Measurements from ENCODE around the gene RNF187.

RNF187 gene

GRCh38 chr1:228488125-228488817, 1.1 kb downstream of the RNF187 start:
- Mint-ChIP-seq H3K36me3 (ENCODE audit: low read depth) (peaks cover 64% of the 10 kb centered on the region), H3K9me3 (no peaks in the 10 kb centered on the region), H3K27ac (peak overlapping the region; percentile 100), H3K27me3 (peaks cover 3% of the 10 kb centered on the region), H3K4me1 (ENCODE audit: low read depth) (peaks cover 41% of the 10 kb centered on the region), H3K4me3 (peak overlapping the region; percentile 88)
- intact Hi-C loops (cut with micrococcal nuclease): loop anchor here (5.0 to 10.0 kb wide), 4 partner anchors 321 to 701 kb away; partner anchors contain the start of genes C1orf35, IBA57 and MRPL55

GRCh38 chr1:228488818-228489674, 1.9 kb downstream of the RNF187 start:
- Mint-ChIP-seq H3K36me3 (ENCODE audit: low read depth) (peaks cover 72% of the 10 kb centered on the region), H3K4me3 (peak overlapping the region; percentile 88), H3K27me3 (peaks cover 2% of the 10 kb centered on the region), H3K4me1 (ENCODE audit: low read depth) (peaks cover 38% of the 10 kb centered on the region), H3K27ac (peak overlapping the region; percentile 100), H3K9me3 (no peaks in the 10 kb centered on the region)
- intact Hi-C loops (cut with micrococcal nuclease): loop anchor here (5.0 to 10.0 kb wide), 4 partner anchors 322 to 702 kb away; partner anchors contain the start of genes C1orf35, IBA57 and MRPL55

- Mint-ChIP-seq H3K4me1 (ENCODE audit: low read depth) (peaks cover 36% of the 10 kb centered on the region), H3K36me3 (ENCODE audit: low read depth) (peaks cover 85% of the 10 kb centered on the region), H3K27ac (no peak overlapping the region), H3K27me3 (no peaks in the 10 kb centered on the region), H3K9me3 (no peaks in the 10 kb centered on the region), H3K4me3 (no peak overlapping the region)
- intact Hi-C loops (cut with micrococcal nuclease): no loop called here
Observed at GRCh38 chr1:228490120-228491078, 3.2 kb downstream of the RNF187 start.

- Mint-ChIP-seq H3K27ac (no peak overlapping the region), H3K4me3 (no peak overlapping the region), H3K4me1 (ENCODE audit: low read depth) (peaks cover 25% of the 10 kb centered on the region), H3K27me3 (no peaks in the 10 kb centered on the region), H3K9me3 (no peaks in the 10 kb centered on the region), H3K36me3 (ENCODE audit: low read depth) (peaks cover 96% of the 10 kb centered on the region)
- intact Hi-C loops (cut with micrococcal nuclease): no loop called here
Observed at GRCh38 chr1:228493141-228494043, 6.2 kb downstream of the RNF187 start.

GRCh38 chr1:228494044-228494353, 6.8 kb downstream of the RNF187 start:
- H3K27me3 Mint-ChIP-seq: no peaks in the 10 kb centered on the region
- no peak overlapping the region for H3K4me3 Mint-ChIP-seq
- H3K27ac Mint-ChIP-seq: no peak overlapping the region
- peaks cover 92% of the 10 kb centered on the region for H3K36me3 Mint-ChIP-seq (ENCODE audit: low read depth)
- H3K4me1 Mint-ChIP-seq (ENCODE audit: low read depth): peaks cover 19% of the 10 kb centered on the region
- intact Hi-C loops (cut with micrococcal nuclease): no loop called here
- H3K9me3 Mint-ChIP-seq: no peaks in the 10 kb centered on the region

GRCh38 chr1:228494391-228494790, 7.2 kb downstream of the RNF187 start:
- H3K4me3 Mint-ChIP-seq: no peak overlapping the region
- intact Hi-C loops (cut with micrococcal nuclease): no loop called here

GRCh38 chr1:228494970-228495853, 8.0 kb downstream of the RNF187 start:
- Mint-ChIP-seq H3K9me3 (no peaks in the 10 kb centered on the region), H3K27me3 (no peaks in the 10 kb centered on the region), H3K36me3 (ENCODE audit: low read depth) (peaks cover 80% of the 10 kb centered on the region), H3K27ac (no peak overlapping the region), H3K4me1 (ENCODE audit: low read depth) (peaks cover 18% of the 10 kb centered on the region), H3K4me3 (no peak overlapping the region)
- intact Hi-C loops (cut with micrococcal nuclease): no loop called here

More at GRCh38 chr1:228494391-228494790, 7.2 kb downstream of the RNF187 start:
- Mint-ChIP-seq H3K9me3 (no peaks in the 10 kb centered on the region), H3K27me3 (no peaks in the 10 kb centered on the region), H3K27ac (no peak overlapping the region), H3K36me3 (ENCODE audit: low read depth) (peaks cover 89% of the 10 kb centered on the region), H3K4me1 (ENCODE audit: low read depth) (peaks cover 19% of the 10 kb centered on the region)

- H3K27ac Mint-ChIP-seq: no peak overlapping the region
- no peak overlapping the region for H3K4me3 Mint-ChIP-seq
- H3K27me3 Mint-ChIP-seq: no peaks in the 10 kb centered on the region
- H3K36me3 Mint-ChIP-seq (ENCODE audit: low read depth): peaks cover 72% of the 10 kb centered on the region
- H3K4me1 Mint-ChIP-seq (ENCODE audit: low read depth): peaks cover 20% of the 10 kb centered on the region
- intact Hi-C loops (cut with micrococcal nuclease): no loop called here
- no peaks in the 10 kb centered on the region for H3K9me3 Mint-ChIP-seq
Observed at GRCh38 chr1:228496084-228496483, 8.9 kb downstream of the RNF187 start.

GRCh38 chr1:228496494-228496893, 9.3 kb downstream of the RNF187 start:
- H3K9me3 Mint-ChIP-seq: no peaks in the 10 kb centered on the region
- H3K27ac Mint-ChIP-seq: no peak overlapping the region
- intact Hi-C loops (cut with micrococcal nuclease): no loop called here
- H3K4me1 Mint-ChIP-seq (ENCODE audit: low read depth): peaks cover 24% of the 10 kb centered on the region
- H3K36me3 Mint-ChIP-seq (ENCODE audit: low read depth): peaks cover 67% of the 10 kb centered on the region
- no peak overlapping the region for H3K4me3 Mint-ChIP-seq
- H3K27me3 Mint-ChIP-seq: peaks cover 2% of the 10 kb centered on the region

GRCh38 chr1:228497206-228497605, 10.0 kb downstream of the RNF187 start:
- H3K27ac Mint-ChIP-seq: no peak overlapping the region
- no peaks in the 10 kb centered on the region for H3K9me3 Mint-ChIP-seq
- peaks cover 60% of the 10 kb centered on the region for H3K36me3 Mint-ChIP-seq (ENCODE audit: low read depth)
- H3K27me3 Mint-ChIP-seq: peaks cover 4% of the 10 kb centered on the region
- intact Hi-C loops (cut with micrococcal nuclease): no loop called here
- no peak overlapping the region for H3K4me3 Mint-ChIP-seq
- H3K4me1 Mint-ChIP-seq (ENCODE audit: low read depth): peaks cover 26% of the 10 kb centered on the region

- intact Hi-C loops (cut with micrococcal nuclease): no loop called here
- peaks cover 26% of the 10 kb centered on the region for H3K4me1 Mint-ChIP-seq (ENCODE audit: low read depth)
- H3K4me3 Mint-ChIP-seq: no peak overlapping the region
- no peak overlapping the region for H3K27ac Mint-ChIP-seq
- peaks cover 54% of the 10 kb centered on the region for H3K36me3 Mint-ChIP-seq (ENCODE audit: low read depth)
- peaks cover 4% of the 10 kb centered on the region for H3K27me3 Mint-ChIP-seq
- no peaks in the 10 kb centered on the region for H3K9me3 Mint-ChIP-seq
Observed at GRCh38 chr1:228497817-228498216, 10.6 kb downstream of the RNF187 start.

GRCh38 chr1:228500143-228500734, 13.1 kb downstream of the RNF187 start:
- Mint-ChIP-seq H3K27ac (peak overlapping the region; percentile 37), H3K4me3 (peak overlapping the region; percentile 65), H3K9me3 (no peaks in the 10 kb centered on the region), H3K27me3 (peaks cover 4% of the 10 kb centered on the region), H3K4me1 (ENCODE audit: low read depth) (peaks cover 26% of the 10 kb centered on the region), H3K36me3 (ENCODE audit: low read depth) (peaks cover 30% of the 10 kb centered on the region)
- intact Hi-C loops (cut with micrococcal nuclease): no loop called here
